Prostate gland (tissue), 2 donors: ENCODE results near the gene SMOC1.

Experiments used
- POLR2AphosphoS5 ChIP-seq: sonication (generic); formaldehyde crosslinking; IDR thresholded peaks from one replicate; pipeline ENCODE4 v1.6.1; 2017; ENCODE audit warnings: antibody characterized with exemption
- TF ChIP-seq, protein P1 (sequence below), 4 experiments: fragments of 200-600 bp in 2 of 4; fragments of 450-650 bp in 2 of 4; sonication (generic) in 2 of 4; IDR thresholded peaks; 1 replicate in 3 of 4; 2 replicates in 1 of 4; pipeline ENCODE4 v1.5.1; 2016 to 2019; ENCODE audit warnings: antibody characterized with exemption in 4 of 4, mild to moderate bottlenecking in 2 of 4, moderate library complexity in 2 of 4

DNA sequence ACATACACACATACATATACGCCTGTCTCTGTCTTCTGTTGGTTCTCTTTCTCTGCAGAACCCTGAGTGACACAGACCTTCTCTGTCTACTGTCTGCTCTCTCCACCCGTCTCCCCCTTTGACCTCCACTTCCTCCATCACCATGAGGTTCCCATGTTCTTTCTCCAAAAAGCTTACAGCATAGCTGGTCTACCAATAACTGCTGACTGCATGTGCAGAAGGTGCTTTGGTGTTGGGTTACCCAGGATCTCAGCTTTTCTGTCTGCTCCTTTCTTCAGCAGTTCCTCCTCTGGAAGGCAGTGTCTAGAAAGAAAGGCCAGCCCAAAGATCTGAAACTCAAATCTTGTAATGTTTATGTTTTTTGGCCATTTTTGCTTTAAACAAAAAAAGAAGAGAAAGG lies 125.6 kb downstream of the SMOC1 start:
- TF ChIP-seq, protein P1, sequence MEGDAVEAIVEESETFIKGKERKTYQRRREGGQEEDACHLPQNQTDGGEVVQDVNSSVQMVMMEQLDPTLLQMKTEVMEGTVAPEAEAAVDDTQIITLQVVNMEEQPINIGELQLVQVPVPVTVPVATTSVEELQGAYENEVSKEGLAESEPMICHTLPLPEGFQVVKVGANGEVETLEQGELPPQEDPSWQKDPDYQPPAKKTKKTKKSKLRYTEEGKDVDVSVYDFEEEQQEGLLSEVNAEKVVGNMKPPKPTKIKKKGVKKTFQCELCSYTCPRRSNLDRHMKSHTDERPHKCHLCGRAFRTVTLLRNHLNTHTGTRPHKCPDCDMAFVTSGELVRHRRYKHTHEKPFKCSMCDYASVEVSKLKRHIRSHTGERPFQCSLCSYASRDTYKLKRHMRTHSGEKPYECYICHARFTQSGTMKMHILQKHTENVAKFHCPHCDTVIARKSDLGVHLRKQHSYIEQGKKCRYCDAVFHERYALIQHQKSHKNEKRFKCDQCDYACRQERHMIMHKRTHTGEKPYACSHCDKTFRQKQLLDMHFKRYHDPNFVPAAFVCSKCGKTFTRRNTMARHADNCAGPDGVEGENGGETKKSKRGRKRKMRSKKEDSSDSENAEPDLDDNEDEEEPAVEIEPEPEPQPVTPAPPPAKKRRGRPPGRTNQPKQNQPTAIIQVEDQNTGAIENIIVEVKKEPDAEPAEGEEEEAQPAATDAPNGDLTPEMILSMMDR (IDR thresholded peaks at IDR 0.05): no peak
- no peak for TF ChIP-seq POLR2AphosphoS5
